DND-41 (cell line): ENCODE data around the gene MSI2.

Experiments
- ATAC-seq: fragments of 200-7000 bp; cut with Tn5 transposase; 3 replicates; pipeline ENCODE4 v1.9.1; 2021; ENCODE audit warnings: low read depth; ENCODE audit not compliant: insufficient read depth
- DNase-seq: peaks from one replicate; pipeline ENCODE4 v3.0.0-alpha.2; 2020
- H2AFZ ChIP-seq: 2 replicates; pipeline ENCODE4 v1.6.0; 2012; ENCODE audit warnings: low read depth, low read length
- H3K27ac ChIP-seq: 2 replicates; pipeline ENCODE4 v1.5.1; 2012; ENCODE audit warnings: low read length, inconsistent platforms
- H3K27me3 ChIP-seq: fragments of 200-600 bp; sonication (generic); 2 replicates; pipeline ENCODE4 v1.6.0; 2012; ENCODE audit warnings: low read length, mild to moderate bottlenecking, inconsistent platforms; ENCODE audit not compliant: insufficient read depth, poor library complexity
- H3K36me3 ChIP-seq: 2 replicates; pipeline ENCODE4 v1.5.1; 2012; ENCODE audit warnings: low read length, inconsistent platforms; ENCODE audit not compliant: insufficient read depth
- H3K4me1 ChIP-seq: 2 replicates; pipeline ENCODE4 v1.5.1; 2012; ENCODE audit warnings: mild to moderate bottlenecking, low read length; ENCODE audit not compliant: insufficient read depth
- H3K4me2 ChIP-seq: 2 replicates; pipeline ENCODE4 v1.6.0; 2012; ENCODE audit warnings: mild to moderate bottlenecking, moderate library complexity, low read length, inconsistent platforms; ENCODE audit not compliant: insufficient read depth
- H3K4me3 ChIP-seq, 2 experiments: fragments of 200-600 bp in 1 of 2; shearing (Covaris generic) in 1 of 2; 2 replicates each; pipeline ENCODE4 v1.5.1; 2012 to 2016; ENCODE audit warnings: inconsistent platforms in 2 of 2, low read length in 2 of 2, mild to moderate bottlenecking in 2 of 2, low read depth in 1 of 2, moderate library complexity in 1 of 2
- H3K79me2 ChIP-seq: 2 replicates; pipeline ENCODE4 v1.6.0; 2012; ENCODE audit warnings: low read length, inconsistent platforms; ENCODE audit not compliant: insufficient read depth
- H3K9ac ChIP-seq: 2 replicates; pipeline ENCODE4 v1.6.0; 2012; ENCODE audit warnings: low read depth, mild to moderate bottlenecking, inconsistent platforms, low read length, moderate library complexity
- H3K9me3 ChIP-seq: 2 replicates; pipeline ENCODE4 v1.5.1; 2012; ENCODE audit warnings: low read length, moderate library complexity, mild to moderate bottlenecking, inconsistent platforms; ENCODE audit not compliant: insufficient read depth, severe bottlenecking
- H4K20me1 ChIP-seq: 2 replicates; pipeline ENCODE4 v1.6.0; 2012; ENCODE audit warnings: low read length; ENCODE audit not compliant: insufficient read depth
- CTCF ChIP-seq: IDR thresholded peaks from 2 replicates; pipeline ENCODE4 v1.5.1; 2012; ENCODE audit warnings: borderline replicate concordance, low read length, moderate library complexity, mild to moderate bottlenecking; ENCODE audit not compliant: poor library complexity, severe bottlenecking; ENCODE audit errors: extremely low read depth
- EZH2 ChIP-seq: IDR thresholded peaks from 3 replicates; pipeline ENCODE4 v1.6.1; 2012; ENCODE audit warnings: borderline replicate concordance, low read depth, mild to moderate bottlenecking, moderate library complexity, low read length, inconsistent platforms; ENCODE audit not compliant: severe bottlenecking

MSI2 gene

GRCh38 chr17:57273490-57273889 lies 17.2 kb downstream of the MSI2 start:
- no peak for TF ChIP-seq CTCF
- TF ChIP-seq EZH2, result no peak
- Histone ChIP-seq H3K9me3 (no peaks in the 10 kb centered on the region), H4K20me1 (peaks cover 95% of the 10 kb centered on the region), H3K4me2 (0 out of 2 replicates have a peak overlapping the region, but pooled peaks have one; percentile 14), H2AFZ (no peak overlapping the region), H3K4me3 (no peak overlapping the region), H3K36me3 (peaks cover 98% of the 10 kb centered on the region), H3K27ac (no peak overlapping the region), H3K27me3 (no peaks in the 10 kb centered on the region), H3K4me1 (peaks cover 99% of the 10 kb centered on the region), H3K79me2 (peaks cover 99% of the 10 kb centered on the region), H3K9ac (no peak overlapping the region)
- DNase-seq (no peak), ATAC-seq (no peak)

- H3K4me1 ChIP-seq, result peaks cover 100% of the 10 kb centered on the region
These were observed 17.8 kb downstream of the MSI2 start for GRCh38 chr17:57274162-57274561.

GRCh38 chr17:57275071-57275764 lies 18.9 kb downstream of the MSI2 start:
- Histone ChIP-seq H2AFZ (no peak overlapping the region), H3K4me1 (peaks cover 100% of the 10 kb centered on the region), H3K9ac (no peak overlapping the region), H3K9me3 (no peaks in the 10 kb centered on the region), H3K79me2 (peaks cover 100% of the 10 kb centered on the region), H3K4me3 (no peak overlapping the region), H3K27me3 (no peaks in the 10 kb centered on the region), H3K4me2 (no peak overlapping the region), H3K36me3 (peaks cover 99% of the 10 kb centered on the region), H3K27ac (peak overlapping the region; percentile 17; the same call in 1 of the 2 replicates), H4K20me1 (peaks cover 96% of the 10 kb centered on the region)
- TF ChIP-seq EZH2, result no peak
- TF ChIP-seq CTCF, result no peak
- DNase-seq (no peak), ATAC-seq (no peak)

More at GRCh38 chr17:57274162-57274561, 17.8 kb downstream of the MSI2 start:
- H3K9me3 ChIP-seq, result no peaks in the 10 kb centered on the region
- H3K36me3 ChIP-seq, result peaks cover 99% of the 10 kb centered on the region
- peaks cover 100% of the 10 kb centered on the region for H3K79me2 ChIP-seq
- no peak for ATAC-seq
- no peak overlapping the region for H2AFZ ChIP-seq
- no peak for DNase-seq
- 0 out of 2 replicates have a peak overlapping the region, but pooled peaks have one; percentile 14 for H3K4me2 ChIP-seq
- no peak overlapping the region for H3K27ac ChIP-seq
- TF ChIP-seq CTCF, result no peak
- TF ChIP-seq EZH2, result no peak
- H4K20me1 ChIP-seq, result peaks cover 96% of the 10 kb centered on the region
- no peaks in the 10 kb centered on the region for H3K27me3 ChIP-seq
- no peak overlapping the region for H3K9ac ChIP-seq
- H3K4me3 ChIP-seq, result no peak overlapping the region
